Body of pancreas (tissue), 4 donors: ENCODE measurements around the gene MICAL2.

Experiments
- POLR2A ChIP-seq, 3 donors: fragments of 450-650 bp; IDR thresholded peaks; one replicate each; pipeline ENCODE4 v1.6.1; 2016; ENCODE audit warnings: antibody characterized with exemption in 3 of 3, mild to moderate bottlenecking in 2 of 3
- TF ChIP-seq, protein P1 (sequence below), 7 experiments: fragments of 450-650 bp in 4 of 7; fragments of 200-600 bp in 3 of 7; sonication (generic) in 3 of 7; IDR thresholded peaks; one replicate each; pipeline ENCODE4 v1.5.1; 2016 to 2019; ENCODE audit warnings: antibody characterized with exemption in 7 of 7

DNA sequence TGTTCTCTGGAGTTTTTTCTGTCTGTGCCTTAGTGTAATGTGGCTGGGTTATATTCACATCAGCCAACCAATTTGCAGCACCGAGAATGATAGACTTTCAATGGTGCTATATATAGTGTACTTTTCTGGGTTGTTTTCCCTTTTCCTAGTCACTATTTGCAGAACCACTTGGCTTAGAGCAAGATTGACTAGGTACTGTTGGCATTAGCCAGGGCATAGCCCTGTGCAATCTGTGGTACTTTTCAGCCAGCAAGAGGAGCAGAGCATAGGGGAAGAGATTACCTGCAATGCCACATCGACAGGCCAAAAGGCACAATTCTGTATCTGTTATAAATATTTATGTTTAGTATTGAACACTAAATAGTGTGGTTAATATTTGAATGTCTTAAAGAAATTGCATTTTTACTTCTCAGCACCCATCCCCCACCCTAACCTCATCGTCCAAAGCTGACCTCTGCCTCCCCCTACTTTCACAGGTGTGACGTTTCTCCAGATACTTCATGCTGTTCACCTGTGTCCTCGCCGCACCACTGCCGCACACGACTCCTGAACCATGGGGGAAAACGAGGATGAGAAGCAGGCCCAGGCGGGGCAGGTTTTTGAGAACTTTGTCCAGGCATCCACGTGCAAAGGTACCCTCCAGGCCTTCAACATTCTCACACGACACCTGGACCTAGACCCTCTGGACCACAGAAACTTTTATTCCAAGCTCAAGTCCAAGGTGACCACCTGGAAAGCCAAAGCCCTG is 51.4 kb downstream of the MICAL2 start:
- TF ChIP-seq, protein P1, sequence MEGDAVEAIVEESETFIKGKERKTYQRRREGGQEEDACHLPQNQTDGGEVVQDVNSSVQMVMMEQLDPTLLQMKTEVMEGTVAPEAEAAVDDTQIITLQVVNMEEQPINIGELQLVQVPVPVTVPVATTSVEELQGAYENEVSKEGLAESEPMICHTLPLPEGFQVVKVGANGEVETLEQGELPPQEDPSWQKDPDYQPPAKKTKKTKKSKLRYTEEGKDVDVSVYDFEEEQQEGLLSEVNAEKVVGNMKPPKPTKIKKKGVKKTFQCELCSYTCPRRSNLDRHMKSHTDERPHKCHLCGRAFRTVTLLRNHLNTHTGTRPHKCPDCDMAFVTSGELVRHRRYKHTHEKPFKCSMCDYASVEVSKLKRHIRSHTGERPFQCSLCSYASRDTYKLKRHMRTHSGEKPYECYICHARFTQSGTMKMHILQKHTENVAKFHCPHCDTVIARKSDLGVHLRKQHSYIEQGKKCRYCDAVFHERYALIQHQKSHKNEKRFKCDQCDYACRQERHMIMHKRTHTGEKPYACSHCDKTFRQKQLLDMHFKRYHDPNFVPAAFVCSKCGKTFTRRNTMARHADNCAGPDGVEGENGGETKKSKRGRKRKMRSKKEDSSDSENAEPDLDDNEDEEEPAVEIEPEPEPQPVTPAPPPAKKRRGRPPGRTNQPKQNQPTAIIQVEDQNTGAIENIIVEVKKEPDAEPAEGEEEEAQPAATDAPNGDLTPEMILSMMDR (IDR thresholded peaks at IDR 0.05), result no peak
- no peak for TF ChIP-seq POLR2A (IDR thresholded peaks at IDR 0.05)
